NT2/D1 (cell line): ENCODE results near the gene EPB41L1.

ENCODE experiments used
- SUZ12 ChIP-seq: IDR thresholded peaks from 2 replicates; pipeline ENCODE4 v1.6.1; 2011; ENCODE audit not compliant: insufficient read length, insufficient read depth; ENCODE audit errors: extremely low read depth
- YY1 ChIP-seq: IDR thresholded peaks from 2 replicates; pipeline ENCODE4 v1.6.1; 2011; ENCODE audit not compliant: insufficient read length, insufficient read depth
- ZNF274 ChIP-seq: IDR thresholded peaks from 2 replicates; pipeline ENCODE4 v1.6.1; 2011; ENCODE audit warnings: mild to moderate bottlenecking, low read depth, low read length

GRCh38 chr20:36272547-36273220, 118.1 kb downstream of the EPB41L1 start:
- TF ChIP-seq SUZ12 (no peak), YY1 (no peak), ZNF274 (no peak)
